Lower leg skin (tissue), 3 donors: ENCODE measurements around the gene KIF1B.

Experiments
- POLR2A ChIP-seq, 2 donors: fragments of 450-650 bp; IDR thresholded peaks; one replicate each; pipeline ENCODE4 v1.6.1; 2016 to 2017; ENCODE audit warnings: antibody characterized with exemption in 2 of 2, mild to moderate bottlenecking in 1 of 2, moderate library complexity in 1 of 2
- TF ChIP-seq, protein P1 (sequence below), 3 donors: fragments of 450-650 bp; IDR thresholded peaks; one replicate each; pipeline ENCODE4 v1.5.1; 2016; ENCODE audit warnings: antibody characterized with exemption in 3 of 3, mild to moderate bottlenecking in 3 of 3, moderate library complexity in 2 of 3

DNA sequence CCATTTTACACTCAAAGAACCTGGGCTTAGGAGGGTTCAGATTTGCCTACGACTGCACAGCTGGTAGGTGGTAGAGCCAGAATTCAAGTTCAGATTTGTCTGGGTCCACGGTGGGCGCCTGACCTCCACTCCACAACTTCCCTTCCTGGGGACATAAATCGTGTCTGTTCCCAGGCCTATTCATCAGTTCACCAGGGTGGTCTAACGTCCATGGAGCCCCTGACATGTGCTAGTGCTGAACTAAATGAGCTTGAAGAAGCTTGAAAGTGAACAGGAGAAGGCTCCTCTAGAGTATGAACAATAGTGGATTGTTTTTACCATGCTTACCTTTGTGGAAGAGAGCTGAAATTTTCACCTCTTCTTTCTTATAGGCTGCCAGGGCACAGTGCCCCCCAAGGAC is 32.5 kb upstream of the KIF1B start:
- no peak for TF ChIP-seq POLR2A (IDR thresholded peaks at IDR 0.05)
- TF ChIP-seq, protein P1, sequence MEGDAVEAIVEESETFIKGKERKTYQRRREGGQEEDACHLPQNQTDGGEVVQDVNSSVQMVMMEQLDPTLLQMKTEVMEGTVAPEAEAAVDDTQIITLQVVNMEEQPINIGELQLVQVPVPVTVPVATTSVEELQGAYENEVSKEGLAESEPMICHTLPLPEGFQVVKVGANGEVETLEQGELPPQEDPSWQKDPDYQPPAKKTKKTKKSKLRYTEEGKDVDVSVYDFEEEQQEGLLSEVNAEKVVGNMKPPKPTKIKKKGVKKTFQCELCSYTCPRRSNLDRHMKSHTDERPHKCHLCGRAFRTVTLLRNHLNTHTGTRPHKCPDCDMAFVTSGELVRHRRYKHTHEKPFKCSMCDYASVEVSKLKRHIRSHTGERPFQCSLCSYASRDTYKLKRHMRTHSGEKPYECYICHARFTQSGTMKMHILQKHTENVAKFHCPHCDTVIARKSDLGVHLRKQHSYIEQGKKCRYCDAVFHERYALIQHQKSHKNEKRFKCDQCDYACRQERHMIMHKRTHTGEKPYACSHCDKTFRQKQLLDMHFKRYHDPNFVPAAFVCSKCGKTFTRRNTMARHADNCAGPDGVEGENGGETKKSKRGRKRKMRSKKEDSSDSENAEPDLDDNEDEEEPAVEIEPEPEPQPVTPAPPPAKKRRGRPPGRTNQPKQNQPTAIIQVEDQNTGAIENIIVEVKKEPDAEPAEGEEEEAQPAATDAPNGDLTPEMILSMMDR (IDR thresholded peaks at IDR 0.05): no peak
